ENCODE data around the gene SAMD4B. TPM values are rescaled to one million over a fixed set of nuclear protein-coding genes. Genes with fewer than 3 reads are reported as not detected.

SAMD4B gene
- total RNA-seq, 1 experiment from 2014 or later = 135 TPM

DNA sequence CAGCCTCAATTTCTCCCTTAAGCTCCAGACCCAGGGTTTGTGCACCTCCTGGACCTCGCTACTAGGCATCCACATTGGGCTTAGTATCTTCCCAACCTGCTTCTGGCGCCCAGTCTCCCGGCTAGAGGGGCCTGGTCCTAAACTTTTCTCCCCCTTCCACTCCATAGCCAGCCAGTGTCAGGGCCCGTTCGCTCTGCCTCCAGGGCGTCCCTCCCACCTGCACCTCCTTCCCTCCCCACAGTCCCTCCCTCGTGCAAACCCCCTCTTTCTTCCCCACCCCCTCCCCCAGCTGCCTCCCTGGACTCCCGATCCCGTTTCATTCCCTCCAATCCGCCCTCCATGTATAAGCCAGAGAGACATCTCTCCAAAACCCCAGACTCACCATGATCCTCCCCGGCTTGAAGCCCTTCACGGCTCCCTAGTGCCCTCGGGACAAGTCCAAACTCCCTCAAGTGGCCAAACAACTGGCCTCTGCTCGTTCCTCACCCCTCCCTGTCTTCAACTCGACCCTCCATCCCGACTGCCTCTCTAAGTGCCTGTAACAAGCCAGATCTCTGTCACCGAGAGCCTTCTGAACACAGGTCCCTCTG lies 997 bp upstream of the SAMD4B start:
- Histone ChIP-seq H2AFZ (ENCODE audit: low read length) (peak overlapping the region; percentile 32), H3K4me1 (ENCODE audit: insufficient read depth, low read length) (no peaks in the 10 kb centered on the region), H3K4ac (ENCODE audit: low read depth, low read length) (no peak overlapping the region), H3K9me3 (ENCODE audit: control insufficient read depth, low read depth, low read length) (no peaks in the 10 kb centered on the region), H4K8ac (replicated peaks; ENCODE audit: insufficient read length, low read depth, low read length) (no peak overlapping the region), H3K27ac (ENCODE audit: insufficient read length, low read depth, low read length) (no peak overlapping the region), H3K79me1 (ENCODE audit: insufficient read depth, low read depth, low read length, poor library complexity, severe bottlenecking) (peaks cover 9% of the 10 kb centered on the region), H3K18ac (ENCODE audit: insufficient read length, low read depth, low read length) (no peak overlapping the region), H3T11ph (ENCODE audit: low read length) (no peak overlapping the region), H3K79me2 (ENCODE audit: insufficient read depth, low read length) (no peaks in the 10 kb centered on the region; the same call in 1 of the 2 replicates), H4K91ac (ENCODE audit: insufficient read length, low read depth, low read length) (no peak overlapping the region), H2BK5ac (ENCODE audit: insufficient read length, low read length) (no peak overlapping the region), H2BK120ac (ENCODE audit: low read depth, low read length, poor library complexity, severe bottlenecking) (no peak overlapping the region), H2BK15ac (ENCODE audit: low read depth, low read length) (no peak overlapping the region), H2AK5ac (ENCODE audit: insufficient read length, low read length) (no peak overlapping the region), H4K20me1 (ENCODE audit: control insufficient read depth, insufficient read depth, insufficient read length) (no peaks in the 10 kb centered on the region), H3K14ac (ENCODE audit: insufficient read depth, low read length) (no peak overlapping the region), H2BK12ac (ENCODE audit: insufficient read length, low read depth, low read length) (no peak overlapping the region), H4K5ac (ENCODE audit: insufficient read length, low read depth, low read length) (no peak overlapping the region), H3K56ac (ENCODE audit: insufficient read length, low read depth, low read length) (no peak overlapping the region), H3K9ac (ENCODE audit: extremely low read depth, insufficient read length, low read length) (peak overlapping the region; percentile 80), H3K4me2 (ENCODE audit: insufficient read depth, insufficient read length, low read length) (peak overlapping the region; percentile 86), H3K27me3 (ENCODE audit: insufficient read depth, low read length) (no peaks in the 10 kb centered on the region), H3K23ac (ENCODE audit: insufficient read length, low read depth, low read length) (no peak overlapping the region), H3K23me2 (ENCODE audit: insufficient read length, low read depth, low read length, poor library complexity, severe bottlenecking) (peaks cover 14% of the 10 kb centered on the region), H2BK20ac (ENCODE audit: low read depth, low read length, poor library complexity, severe bottlenecking) (no peak overlapping the region)
- Mint-ChIP-seq H3K27me3 (ENCODE audit: low read depth) (peaks cover 21% of the 10 kb centered on the region), H3K36me3 (ENCODE audit: insufficient read depth in 1 of 3, low read depth in 3 of 3) (peaks cover 2 to 19% (median 10%) of the 10 kb centered on the region in 3 experiments), H3K4me1 (peaks cover 25 to 26% of the 10 kb centered on the region in 2 experiments), H3K4me3 (peak overlapping the region; percentile 84 to 93), H3K27ac (peak overlapping the region; percentile 35 to 82 (median 79)), H3K9me3 (no peaks in the 10 kb centered on the region; a peak in 1 of 5 replicates)
- peak; percentile 58 for DNase-seq
- TF ChIP-seq, protein P1, sequence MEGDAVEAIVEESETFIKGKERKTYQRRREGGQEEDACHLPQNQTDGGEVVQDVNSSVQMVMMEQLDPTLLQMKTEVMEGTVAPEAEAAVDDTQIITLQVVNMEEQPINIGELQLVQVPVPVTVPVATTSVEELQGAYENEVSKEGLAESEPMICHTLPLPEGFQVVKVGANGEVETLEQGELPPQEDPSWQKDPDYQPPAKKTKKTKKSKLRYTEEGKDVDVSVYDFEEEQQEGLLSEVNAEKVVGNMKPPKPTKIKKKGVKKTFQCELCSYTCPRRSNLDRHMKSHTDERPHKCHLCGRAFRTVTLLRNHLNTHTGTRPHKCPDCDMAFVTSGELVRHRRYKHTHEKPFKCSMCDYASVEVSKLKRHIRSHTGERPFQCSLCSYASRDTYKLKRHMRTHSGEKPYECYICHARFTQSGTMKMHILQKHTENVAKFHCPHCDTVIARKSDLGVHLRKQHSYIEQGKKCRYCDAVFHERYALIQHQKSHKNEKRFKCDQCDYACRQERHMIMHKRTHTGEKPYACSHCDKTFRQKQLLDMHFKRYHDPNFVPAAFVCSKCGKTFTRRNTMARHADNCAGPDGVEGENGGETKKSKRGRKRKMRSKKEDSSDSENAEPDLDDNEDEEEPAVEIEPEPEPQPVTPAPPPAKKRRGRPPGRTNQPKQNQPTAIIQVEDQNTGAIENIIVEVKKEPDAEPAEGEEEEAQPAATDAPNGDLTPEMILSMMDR (conservative IDR thresholded peaks at IDR 0.05) = no peak
- no CpG with 5 or more reads among the region's 17 CpGs for WGBS (ENCODE audit: extremely low coverage, insufficient read length, low lambda C conversion rate)
